WERI-Rb-1 (cell line): ENCODE data around the gene RUSF1.

ENCODE experiments used
- DNase-seq: peaks from one replicate; pipeline ENCODE4 v3.0.0-alpha.2; 2020
- H3K27ac ChIP-seq: fragments of 250-450 bp; sonication (Bioruptor Pico); 2 replicates; pipeline ENCODE4 v1.5.1; 2020; ENCODE audit warnings: mild to moderate bottlenecking, moderate library complexity
- H3K27me3 ChIP-seq: fragments of 250-450 bp; sonication (Bioruptor Pico); 2 replicates; pipeline ENCODE4 v1.5.1; 2021; ENCODE audit warnings: mild to moderate bottlenecking, low read depth, moderate library complexity; ENCODE audit not compliant: insufficient read depth, severe bottlenecking
- H3K36me3 ChIP-seq: fragments of 250-450 bp; sonication (Bioruptor Pico); 2 replicates; pipeline ENCODE4 v1.5.1; 2020; ENCODE audit warnings: mild to moderate bottlenecking, moderate library complexity
- H3K4me3 ChIP-seq: 2 replicates; pipeline ENCODE4 v1.5.1; 2011; ENCODE audit warnings: low read depth, mild to moderate bottlenecking, control low read depth, low read length
- H3K9me3 ChIP-seq: fragments of 250-450 bp; sonication (Bioruptor Pico); 2 replicates; pipeline ENCODE4 v1.5.1; 2021; ENCODE audit warnings: mild to moderate bottlenecking, moderate library complexity; ENCODE audit not compliant: severe bottlenecking
- CTCF ChIP-seq: IDR thresholded peaks from 2 replicates; pipeline ENCODE4 v1.5.1; 2011; ENCODE audit warnings: low read depth, mild to moderate bottlenecking, control low read depth, inconsistent platforms, low read length

Gene RUSF1

GRCh38 chr16:31439519-31439918, 68.7 kb downstream of the RUSF1 start:
- H3K4me3 ChIP-seq, result no peak overlapping the region
- no peaks in the 10 kb centered on the region for H3K9me3 ChIP-seq
- no peak for DNase-seq
- no peaks in the 10 kb centered on the region for H3K36me3 ChIP-seq
- TF ChIP-seq CTCF, result no peak
- no peaks in the 10 kb centered on the region for H3K27me3 ChIP-seq
- no peak overlapping the region for H3K27ac ChIP-seq
